HFF-Myc (cell line): ENCODE data around the gene IL10RA.
"Not testable (repeated sequence)": the region's sequence is repeated elsewhere in the genome, so short reads cannot be mapped to it uniquely, and the experiment has no call there.

Source experiments
- DNase-seq: peaks from one replicate; pipeline ENCODE4 v3.0.0-alpha.2; 2011; ENCODE audit warnings: low read depth; ENCODE audit errors: extremely low read depth
- H3K4me3 ChIP-seq: replicated peaks from 2 replicates; pipeline ENCODE4 v1.5.1; 2011; ENCODE audit warnings: low read depth, mild to moderate bottlenecking, control low read depth, low read length
- TF ChIP-seq, protein P1 (sequence below): IDR thresholded peaks from 2 replicates; pipeline ENCODE4 v1.5.1; 2012; ENCODE audit warnings: mild to moderate bottlenecking, low read depth, low read length, control low read depth; ENCODE audit errors: missing control alignments

IL10RA gene

DNA sequence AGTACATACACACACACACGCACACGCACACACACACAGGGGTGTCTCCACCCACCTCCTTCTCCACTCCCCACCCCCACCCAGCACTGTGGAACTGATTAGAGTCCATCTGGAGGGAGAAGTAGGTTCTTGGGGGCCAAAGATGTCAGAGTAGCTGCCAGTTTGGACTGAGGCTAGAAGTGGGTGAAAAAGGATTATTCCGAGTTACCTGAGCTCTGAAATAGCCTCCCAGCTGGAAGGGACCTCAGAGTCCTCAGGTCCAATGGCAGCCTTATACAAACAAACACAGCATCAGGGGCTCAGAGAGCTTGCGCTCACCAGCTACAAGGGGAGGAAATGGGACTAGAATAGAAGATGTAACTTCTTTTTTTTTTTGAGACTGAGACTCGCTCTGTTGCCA is 20.8 kb downstream of the IL10RA start:
- TF ChIP-seq, protein P1, sequence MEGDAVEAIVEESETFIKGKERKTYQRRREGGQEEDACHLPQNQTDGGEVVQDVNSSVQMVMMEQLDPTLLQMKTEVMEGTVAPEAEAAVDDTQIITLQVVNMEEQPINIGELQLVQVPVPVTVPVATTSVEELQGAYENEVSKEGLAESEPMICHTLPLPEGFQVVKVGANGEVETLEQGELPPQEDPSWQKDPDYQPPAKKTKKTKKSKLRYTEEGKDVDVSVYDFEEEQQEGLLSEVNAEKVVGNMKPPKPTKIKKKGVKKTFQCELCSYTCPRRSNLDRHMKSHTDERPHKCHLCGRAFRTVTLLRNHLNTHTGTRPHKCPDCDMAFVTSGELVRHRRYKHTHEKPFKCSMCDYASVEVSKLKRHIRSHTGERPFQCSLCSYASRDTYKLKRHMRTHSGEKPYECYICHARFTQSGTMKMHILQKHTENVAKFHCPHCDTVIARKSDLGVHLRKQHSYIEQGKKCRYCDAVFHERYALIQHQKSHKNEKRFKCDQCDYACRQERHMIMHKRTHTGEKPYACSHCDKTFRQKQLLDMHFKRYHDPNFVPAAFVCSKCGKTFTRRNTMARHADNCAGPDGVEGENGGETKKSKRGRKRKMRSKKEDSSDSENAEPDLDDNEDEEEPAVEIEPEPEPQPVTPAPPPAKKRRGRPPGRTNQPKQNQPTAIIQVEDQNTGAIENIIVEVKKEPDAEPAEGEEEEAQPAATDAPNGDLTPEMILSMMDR, result no peak
- no peak for DNase-seq
- H3K4me3 ChIP-seq, result no peak overlapping the region

DNA sequence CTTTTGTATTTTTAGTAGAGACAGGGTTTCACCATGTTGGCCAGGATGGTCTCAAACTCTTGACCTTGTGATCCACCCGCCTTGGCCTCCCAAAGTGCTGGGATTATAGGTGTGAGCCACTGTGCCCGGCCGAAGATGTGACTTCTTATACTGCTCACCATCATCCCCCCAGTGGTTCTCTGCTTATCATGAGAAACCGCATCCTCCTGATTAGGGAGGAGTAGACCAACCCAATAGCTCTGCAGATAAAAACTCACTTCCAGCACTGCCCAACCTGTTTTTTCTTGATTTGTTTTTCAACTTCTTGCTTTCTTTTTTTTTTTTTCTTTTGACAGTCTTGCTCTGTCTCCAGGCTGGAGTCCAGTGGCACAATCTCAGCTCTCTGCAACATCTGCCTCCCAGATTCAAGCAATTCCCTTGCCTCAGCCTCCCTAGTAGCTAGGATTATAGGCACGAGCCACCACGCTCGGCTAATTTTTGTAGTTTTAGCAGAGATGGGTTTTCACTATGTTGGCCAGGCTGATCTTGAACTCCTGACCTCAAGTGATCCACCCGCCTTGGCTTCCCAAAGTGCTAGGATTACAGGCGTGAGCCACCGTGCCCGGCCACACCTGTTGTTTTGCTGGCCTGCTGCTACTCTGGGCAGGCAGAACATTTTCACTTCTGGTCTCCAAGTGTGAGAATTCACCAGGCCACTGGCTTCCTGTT is 21.5 kb downstream of the IL10RA start:
- H3K4me3 ChIP-seq, DNase-seq: not testable (repeated sequence)

DNA sequence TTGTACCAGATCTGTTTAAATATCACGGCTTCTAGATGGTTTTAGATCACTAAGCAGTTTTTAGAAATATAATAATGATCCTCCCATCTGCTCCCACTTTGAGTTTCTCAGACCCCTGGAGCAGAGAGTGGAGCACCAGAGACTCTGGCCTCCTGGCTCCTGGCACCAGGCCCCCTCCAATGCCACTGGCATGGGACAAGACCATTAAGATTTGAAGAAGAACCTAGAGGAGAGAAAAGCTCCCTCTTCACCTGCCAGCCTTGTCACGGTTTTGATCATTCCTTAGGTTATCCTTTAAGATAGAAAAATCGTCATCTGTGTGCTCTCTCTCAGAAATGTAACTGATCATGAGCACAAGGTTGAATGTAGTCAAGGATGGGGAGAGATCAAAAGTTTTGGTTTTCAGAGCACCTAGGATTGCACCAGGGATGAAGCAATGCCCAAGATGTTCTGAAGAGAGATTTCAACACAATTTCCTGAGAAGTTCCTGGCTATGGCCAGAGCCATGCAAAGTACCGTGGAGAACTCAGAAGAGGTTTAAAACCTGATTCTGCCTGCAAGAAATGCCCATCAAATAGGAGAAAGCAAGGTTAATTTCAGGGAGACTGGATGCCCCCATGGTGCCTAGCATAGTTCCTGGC is 22.2 kb downstream of the IL10RA start:
- DNase-seq, result no peak
- no peak overlapping the region for H3K4me3 ChIP-seq
- TF ChIP-seq, protein P1, result no peak

DNA sequence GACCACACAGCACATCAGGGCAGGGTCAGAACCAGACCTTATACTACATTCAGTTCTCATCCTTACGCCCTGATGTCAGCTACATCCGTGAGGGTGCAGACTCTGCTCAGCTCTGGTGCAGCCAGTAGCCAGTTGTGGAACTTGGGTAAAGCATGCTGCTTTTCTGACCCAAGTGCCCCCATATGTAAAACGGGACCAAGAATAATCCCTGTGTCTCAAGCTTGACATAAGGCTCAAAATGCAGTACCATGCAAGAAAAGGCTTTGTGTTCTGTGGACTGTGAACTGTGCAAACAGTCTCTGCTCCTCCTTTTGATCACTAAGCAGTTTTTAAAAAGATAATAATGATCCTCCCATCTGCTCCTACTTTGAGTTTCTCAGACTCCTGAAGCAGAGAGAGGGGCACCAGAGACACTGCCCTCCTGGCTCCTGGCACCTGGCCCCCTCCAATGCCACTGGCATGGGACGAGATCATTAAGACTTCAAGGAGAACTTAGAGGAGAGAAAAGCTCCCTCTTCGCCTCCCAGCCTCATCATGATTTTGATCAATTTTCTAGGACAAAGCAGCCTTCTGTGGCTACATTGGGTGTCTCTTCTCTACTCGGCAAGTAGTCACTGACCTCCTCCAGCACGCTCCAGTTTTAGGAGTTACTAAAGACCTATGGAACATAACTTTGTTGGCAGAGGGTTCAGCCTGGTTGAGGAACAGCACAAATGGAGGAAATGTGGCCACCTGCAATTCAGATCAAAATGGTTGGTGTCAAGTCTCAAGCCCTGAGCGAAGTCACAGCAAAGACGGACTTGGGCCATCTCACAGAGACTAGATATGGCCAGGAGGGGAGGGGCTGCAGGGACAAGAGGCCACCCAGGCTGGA is 23.9 kb downstream of the IL10RA start:
- no peak overlapping the region for H3K4me3 ChIP-seq
- no peak for DNase-seq
- TF ChIP-seq, protein P1, result no peak

DNA sequence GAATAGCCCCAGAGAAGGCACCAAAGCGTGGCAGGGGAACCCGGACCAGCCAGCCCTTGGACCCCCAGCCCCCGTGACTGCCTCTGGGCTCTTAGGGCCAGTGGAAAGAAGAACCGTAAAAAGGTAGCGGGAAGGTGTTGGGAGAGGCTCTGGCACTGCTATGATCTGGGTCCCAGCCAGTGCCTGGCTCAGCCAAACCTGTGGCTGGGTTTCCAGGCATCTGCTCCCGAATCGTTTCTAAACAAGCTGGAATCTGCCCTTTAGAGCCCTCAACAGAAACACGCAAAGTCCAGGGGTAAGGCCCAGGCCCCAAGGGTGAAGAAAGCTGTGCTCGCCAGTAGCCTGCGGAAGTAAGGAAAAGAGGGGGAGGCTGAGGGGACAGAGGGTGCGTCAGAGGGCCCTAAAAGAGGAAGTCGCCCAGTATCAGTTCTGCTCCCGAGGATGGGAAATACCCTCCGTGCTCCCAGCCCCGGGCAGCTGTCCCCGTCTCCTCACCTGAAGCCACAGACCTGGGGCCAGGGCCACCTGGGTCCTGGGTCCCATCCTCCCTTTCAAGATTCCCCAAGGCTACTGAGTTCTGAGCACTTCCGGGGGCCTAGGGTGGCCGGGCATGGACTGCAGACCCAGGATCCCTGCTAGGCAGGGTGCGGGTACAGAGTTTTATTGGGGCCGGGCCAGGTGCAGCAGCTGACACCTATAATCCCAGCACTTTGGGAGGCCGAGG is 24.7 kb downstream of the IL10RA start:
- TF ChIP-seq, protein P1, result no peak
- DNase-seq, result no peak
- no peak overlapping the region for H3K4me3 ChIP-seq

DNA sequence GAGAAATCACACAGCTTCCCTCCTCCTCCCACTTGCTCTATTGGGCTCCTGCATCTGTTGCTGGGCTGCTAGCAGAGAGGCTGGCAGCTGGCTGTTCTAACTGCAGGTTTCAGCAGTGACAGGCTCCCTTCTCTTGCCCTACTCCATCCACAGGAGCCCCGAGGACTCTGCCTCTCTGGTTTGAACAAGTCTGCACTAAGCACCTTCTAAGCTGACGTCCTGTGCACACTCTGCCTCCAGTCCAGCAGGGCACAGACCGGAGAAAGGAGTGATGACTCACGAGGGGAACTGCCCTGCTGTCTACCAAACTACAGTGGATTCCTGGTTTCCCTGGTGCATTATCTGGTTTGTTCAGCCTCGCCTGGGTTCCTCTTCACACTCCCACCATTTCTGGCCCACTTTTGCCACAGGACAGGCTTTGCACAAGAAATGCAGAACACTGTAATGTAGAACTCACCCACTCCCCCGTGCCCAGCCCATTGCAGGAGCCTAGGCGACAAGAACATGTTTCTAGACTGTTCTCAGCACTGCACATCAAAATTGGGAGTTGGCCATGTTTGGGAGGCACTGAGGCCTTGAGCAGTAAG is 26.0 kb downstream of the IL10RA start:
- DNase-seq, result no peak
- TF ChIP-seq, protein P1, result no peak
- H3K4me3 ChIP-seq, result no peak overlapping the region
